AG09319 (cell line): ENCODE data around the gene SLC18A2.
"Not testable (repeated sequence)": the region's sequence is repeated elsewhere in the genome, so short reads cannot be mapped to it uniquely, and the experiment has no call there.

Experiments used
- DNase-seq: peaks from one replicate; pipeline ENCODE4 v3.0.0-alpha.2; 2010; ENCODE audit warnings: low read depth; ENCODE audit errors: extremely low read depth
- CTCF ChIP-seq: IDR thresholded peaks from 2 replicates; pipeline ENCODE4 v1.5.1; 2011; ENCODE audit warnings: low read depth, mild to moderate bottlenecking, inconsistent platforms, low read length, moderate library complexity

The SLC18A2 gene

DNA sequence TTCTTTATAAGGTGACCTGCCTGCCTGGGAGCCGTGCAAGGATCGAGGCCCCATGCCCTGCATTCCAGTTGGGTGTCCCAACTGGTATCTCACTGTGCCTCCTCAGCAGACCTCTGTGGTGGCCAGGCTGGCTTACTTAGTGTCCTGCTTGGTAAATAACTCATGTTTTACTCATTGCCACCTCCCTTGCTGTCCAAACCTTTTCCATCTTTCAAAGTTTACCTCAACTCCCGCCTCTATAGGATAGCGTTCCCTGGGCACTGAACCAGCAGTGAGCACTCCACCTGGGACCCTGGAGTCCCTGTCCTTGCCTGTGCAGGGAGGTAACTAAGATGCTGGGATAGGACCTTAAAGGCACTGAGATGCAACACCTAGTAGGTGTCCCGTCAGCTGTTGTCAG lies 33.6 kb downstream of the SLC18A2 start:
- DNase-seq = no peak
- TF ChIP-seq CTCF = no peak

DNA sequence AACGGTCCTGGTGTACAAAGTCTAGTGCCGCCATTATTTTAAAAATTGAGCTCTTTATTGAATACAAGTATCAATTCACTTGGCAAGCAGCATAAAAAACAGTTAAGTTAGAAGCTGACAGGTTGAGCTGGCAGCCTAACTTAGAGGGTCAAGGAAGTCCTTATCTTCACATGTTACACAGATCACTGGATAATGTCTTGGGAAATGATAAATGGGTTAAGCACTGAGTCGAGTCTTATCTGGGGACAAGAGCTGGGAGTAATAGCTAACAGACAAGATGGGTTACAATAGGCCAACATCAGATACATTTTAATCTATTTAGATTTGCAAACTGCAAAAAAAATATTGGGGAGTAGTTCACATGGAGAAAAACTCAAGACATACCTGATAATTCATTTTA lies 34.2 kb downstream of the SLC18A2 start:
- no peak for DNase-seq
- TF ChIP-seq CTCF = no peak

- no peak for DNase-seq
- TF ChIP-seq CTCF = no peak
Observed at GRCh38 chr10:117277675-117278074, 36.8 kb downstream of the SLC18A2 start.

- no peak for DNase-seq
- no peak for TF ChIP-seq CTCF
Observed at GRCh38 chr10:117284716-117285494, 44.0 kb downstream of the SLC18A2 start.

GRCh38 chr10:117290872-117291271 lies 50.0 kb downstream of the SLC18A2 start:
- DNase-seq = not testable (repeated sequence)

GRCh38 chr10:117294039-117294645 lies 53.2 kb downstream of the SLC18A2 start:
- no peak for DNase-seq
- no peak for TF ChIP-seq CTCF

DNA sequence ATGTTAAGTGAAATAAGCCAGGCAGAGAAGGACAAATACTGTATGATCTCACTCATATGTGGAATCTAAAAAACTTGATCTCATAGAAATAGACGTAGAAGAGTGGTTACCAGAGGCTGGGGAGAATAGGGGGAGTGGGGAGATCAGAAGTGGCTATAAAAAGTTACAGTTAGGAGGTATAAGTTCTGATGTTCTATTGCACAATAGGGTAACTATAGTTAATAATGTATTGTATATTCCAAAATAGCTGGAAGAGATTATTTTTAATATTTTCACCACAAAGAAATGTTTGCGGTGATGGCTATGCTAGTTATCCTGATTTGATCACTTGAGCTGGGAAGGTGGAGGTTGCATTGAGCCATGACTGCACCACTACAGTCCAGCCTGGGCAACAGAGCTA lies 53.8 kb downstream of the SLC18A2 start:
- TF ChIP-seq CTCF = no peak
- DNase-seq = no peak

GRCh38 chr10:117298219-117298618 lies 57.3 kb downstream of the SLC18A2 start:
- no peak for DNase-seq
- no peak for TF ChIP-seq CTCF
